ENCODE results near the gene MBTPS2. TPM values are rescaled to one million over a fixed set of nuclear protein-coding genes. Genes with fewer than 3 reads are reported as not detected.

MBTPS2 gene
- total and polyA plus RNA-seq, 4 donors: 5.6 to 13.5 (median 9.9) TPM

- TF ChIP-seq REST (IDR thresholded peaks at IDR 0.05): no peak
Observed at GRCh38 chrX:21856504-21856903, 17.1 kb downstream of the MBTPS2 start (continued).

DNA sequence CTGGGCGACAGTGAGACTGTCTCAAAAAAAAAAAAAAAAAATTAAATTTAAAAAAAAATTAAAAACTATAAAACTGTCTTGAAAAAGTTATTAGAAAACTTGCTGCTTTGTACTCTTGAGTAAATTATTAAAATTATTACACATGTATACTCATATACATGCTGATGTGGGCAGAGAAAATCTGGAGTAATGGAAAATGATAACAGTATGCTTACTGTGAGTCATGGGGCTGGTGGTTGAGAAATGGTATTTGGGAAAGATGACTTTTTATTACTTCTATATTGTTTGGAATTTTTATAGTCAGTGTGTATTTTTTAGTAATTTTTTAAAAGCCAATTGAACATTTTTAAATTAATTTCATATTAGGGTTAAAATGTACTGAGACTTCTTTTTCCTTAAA, 23.8 kb downstream of the MBTPS2 start:
- Histone ChIP-seq H3K4me1 (ENCODE audit: control insufficient read depth in 4 of 4, insufficient read depth in 4 of 4, low read length in 3 of 4) (no peaks in the 10 kb centered on the region), H3K36me3 (ENCODE audit: control insufficient read depth in 4 of 4, insufficient read depth in 3 of 4, low read depth in 1 of 4, low read length in 3 of 4) (peaks cover 0 to 2% (median 0%) of the 10 kb centered on the region in 4 donors), H3K9me3 (ENCODE audit: control insufficient read depth in 4 of 4, low read length in 3 of 4) (no peaks in the 10 kb centered on the region), H3K9ac (ENCODE audit: low read depth in 1 of 2, low read length in 2 of 2) (no peak overlapping the region), H3K27me3 (ENCODE audit: control insufficient read depth in 4 of 4, insufficient read depth in 4 of 4, low read length in 3 of 4) (no peaks in the 10 kb centered on the region), H3K27ac (ENCODE audit: low read depth in 1 of 2, low read length in 2 of 2) (no peak overlapping the region), H3K4me3 (ENCODE audit: low read depth in 1 of 3, low read length in 3 of 3) (no peak overlapping the region)
- no peak for DNase-seq (ENCODE audit: low spot score)
- no peak for TF ChIP-seq HNF4A (conservative IDR thresholded peaks at IDR 0.05)
- TF ChIP-seq ATF3 (IDR thresholded peaks at IDR 0.05): no peak
- no peak for TF ChIP-seq ZBTB33 (IDR thresholded peaks at IDR 0.05)
- 100% methylated on average over 1 of the region's 1 CpG for WGBS

DNA sequence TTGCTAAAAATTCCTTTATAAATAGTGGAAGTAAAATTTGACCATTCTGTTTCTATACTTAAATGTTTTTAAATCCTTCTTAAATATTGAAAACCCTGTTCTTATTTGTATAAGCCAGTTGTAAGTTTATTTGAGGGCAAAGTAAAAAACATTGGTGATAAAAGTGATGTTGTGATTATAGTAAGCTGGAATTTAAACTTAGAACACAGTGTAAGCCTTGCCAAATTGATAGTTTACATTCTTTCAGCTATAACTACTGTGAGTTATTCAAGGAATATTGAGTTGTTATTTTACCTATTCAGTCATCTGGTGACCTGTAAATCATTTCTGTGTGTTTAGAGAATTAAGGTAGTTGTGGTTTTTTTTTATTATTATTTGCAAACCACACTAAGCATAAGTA, 26.0 kb downstream of the MBTPS2 start:
- TF ChIP-seq TAF1 (conservative IDR thresholded peaks at IDR 0.05) (no peak), ATF3 (IDR thresholded peaks at IDR 0.05) (no peak), HNF4A (conservative IDR thresholded peaks at IDR 0.05) (no peak)
- no peaks in the 10 kb centered on the region for H3K4me1 ChIP-seq (ENCODE audit: control insufficient read depth in 4 of 4, insufficient read depth in 4 of 4, low read length in 3 of 4)
- H3K27me3 ChIP-seq (ENCODE audit: control insufficient read depth in 4 of 4, insufficient read depth in 4 of 4, low read length in 3 of 4): no peaks in the 10 kb centered on the region
- H3K9ac ChIP-seq (ENCODE audit: low read depth in 1 of 2, low read length in 2 of 2): no peak overlapping the region
- H3K4me3 ChIP-seq (ENCODE audit: low read depth in 1 of 3, low read length in 3 of 3): no peak overlapping the region
- no peak overlapping the region for H3K27ac ChIP-seq (ENCODE audit: low read depth in 1 of 2, low read length in 2 of 2)
- no peak for DNase-seq (ENCODE audit: low spot score)
- no peaks in the 10 kb centered on the region for H3K9me3 ChIP-seq (ENCODE audit: control insufficient read depth in 4 of 4, low read length in 3 of 4)
- peaks cover 0 to 3% (median 0%) of the 10 kb centered on the region in 4 donors for H3K36me3 ChIP-seq (ENCODE audit: control insufficient read depth in 4 of 4, insufficient read depth in 3 of 4, low read depth in 1 of 4, low read length in 3 of 4)

- peaks cover 0 to 6% (median under 1%) of the 10 kb centered on the region in 4 donors for H3K4me1 ChIP-seq (ENCODE audit: control insufficient read depth in 4 of 4, insufficient read depth in 4 of 4, low read length in 3 of 4)
- WGBS: 92% methylated on average over 1 of the region's 1 CpG
- DNase-seq (ENCODE audit: low spot score): no peak
- TF ChIP-seq HNF4G (IDR thresholded peaks at IDR 0.05) (no peak), GABPA (IDR thresholded peaks at IDR 0.05 in 1 of 2, conservative IDR thresholded peaks at IDR 0.05 in 1 of 2) (no peak), MAX (IDR thresholded peaks at IDR 0.05) (no peak), FOXA2 (IDR thresholded peaks at IDR 0.05) (no peak), ATF3 (IDR thresholded peaks at IDR 0.05) (no peak), JUND (IDR thresholded peaks at IDR 0.05) (no peak), TAF1 (conservative IDR thresholded peaks at IDR 0.05) (no peak), RXRA (IDR thresholded peaks at IDR 0.05) (no peak), YY1 (IDR thresholded peaks at IDR 0.05) (no peak), EGR1 (IDR thresholded peaks at IDR 0.05; ENCODE audit: low read depth in 2 of 2) (no peak), SP1 (IDR thresholded peaks at IDR 0.05) (no peak), HNF4A (conservative IDR thresholded peaks at IDR 0.05) (no peak)
- TF ChIP-seq, protein P1, sequence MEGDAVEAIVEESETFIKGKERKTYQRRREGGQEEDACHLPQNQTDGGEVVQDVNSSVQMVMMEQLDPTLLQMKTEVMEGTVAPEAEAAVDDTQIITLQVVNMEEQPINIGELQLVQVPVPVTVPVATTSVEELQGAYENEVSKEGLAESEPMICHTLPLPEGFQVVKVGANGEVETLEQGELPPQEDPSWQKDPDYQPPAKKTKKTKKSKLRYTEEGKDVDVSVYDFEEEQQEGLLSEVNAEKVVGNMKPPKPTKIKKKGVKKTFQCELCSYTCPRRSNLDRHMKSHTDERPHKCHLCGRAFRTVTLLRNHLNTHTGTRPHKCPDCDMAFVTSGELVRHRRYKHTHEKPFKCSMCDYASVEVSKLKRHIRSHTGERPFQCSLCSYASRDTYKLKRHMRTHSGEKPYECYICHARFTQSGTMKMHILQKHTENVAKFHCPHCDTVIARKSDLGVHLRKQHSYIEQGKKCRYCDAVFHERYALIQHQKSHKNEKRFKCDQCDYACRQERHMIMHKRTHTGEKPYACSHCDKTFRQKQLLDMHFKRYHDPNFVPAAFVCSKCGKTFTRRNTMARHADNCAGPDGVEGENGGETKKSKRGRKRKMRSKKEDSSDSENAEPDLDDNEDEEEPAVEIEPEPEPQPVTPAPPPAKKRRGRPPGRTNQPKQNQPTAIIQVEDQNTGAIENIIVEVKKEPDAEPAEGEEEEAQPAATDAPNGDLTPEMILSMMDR (IDR thresholded peaks at IDR 0.05; ENCODE audit: low read depth, low read length, missing input control): no peak
Observed at GRCh38 chrX:21870494-21870893, 31.1 kb downstream of the MBTPS2 start.

More at GRCh38 chrX:21870494-21870893, 31.1 kb downstream of the MBTPS2 start:
- Histone ChIP-seq H3K27ac (ENCODE audit: low read depth in 1 of 2, low read length in 2 of 2) (no peak overlapping the region), H3K9ac (ENCODE audit: low read depth in 1 of 2, low read length in 2 of 2) (no peak overlapping the region), H3K9me3 (ENCODE audit: control insufficient read depth in 4 of 4, low read length in 3 of 4) (no peaks in the 10 kb centered on the region), H3K4me3 (ENCODE audit: low read depth in 1 of 3, low read length in 3 of 3) (no peak overlapping the region), H3K27me3 (ENCODE audit: control insufficient read depth in 4 of 4, insufficient read depth in 4 of 4, low read length in 3 of 4) (no peaks in the 10 kb centered on the region), H3K36me3 (ENCODE audit: control insufficient read depth in 4 of 4, insufficient read depth in 3 of 4, low read depth in 1 of 4, low read length in 3 of 4) (peaks cover 0 to 2% (median 0%) of the 10 kb centered on the region in 4 donors)

Measured in liver (tissue), 9 donors.